ENCODE results near the gene CDH15. TPM values are rescaled to one million over a fixed set of nuclear protein-coding genes. Genes with fewer than 3 reads are reported as not detected.

The CDH15 gene
- polyA plus RNA-seq, 1 experiment = 0.07 TPM

DNA sequence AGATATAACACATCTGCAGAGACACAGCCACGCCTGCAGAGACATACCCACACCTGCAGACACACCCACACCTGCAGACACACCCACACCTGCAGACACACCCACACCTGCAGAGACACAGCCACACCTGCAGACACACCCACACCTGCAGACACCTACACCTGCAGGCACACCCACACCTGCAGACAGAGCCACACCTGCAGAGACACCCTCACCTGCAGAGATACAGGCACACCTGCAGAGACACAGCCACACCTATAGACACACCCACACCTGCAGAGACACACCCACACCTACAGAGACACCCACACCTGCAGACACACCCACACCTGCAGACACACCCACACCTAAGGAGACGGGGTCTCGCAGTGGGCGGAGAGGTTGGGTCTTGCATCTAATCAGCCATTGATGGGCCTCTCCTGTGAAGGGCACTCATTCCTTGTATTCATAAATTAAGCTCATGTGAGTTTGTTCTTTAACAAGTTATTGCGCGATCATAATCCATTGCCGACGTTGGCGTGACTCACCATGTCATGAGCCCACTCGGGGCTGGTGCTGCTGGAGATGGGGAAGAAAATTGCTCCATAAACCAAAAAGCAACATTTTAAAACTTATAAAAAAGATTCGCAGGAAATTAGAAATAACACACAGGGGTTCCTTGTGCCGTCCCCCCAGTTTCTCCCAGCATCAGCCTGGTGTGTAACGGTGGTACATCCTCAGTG, 28.9 kb upstream of the CDH15 start:
- TF ChIP-seq, protein P1, sequence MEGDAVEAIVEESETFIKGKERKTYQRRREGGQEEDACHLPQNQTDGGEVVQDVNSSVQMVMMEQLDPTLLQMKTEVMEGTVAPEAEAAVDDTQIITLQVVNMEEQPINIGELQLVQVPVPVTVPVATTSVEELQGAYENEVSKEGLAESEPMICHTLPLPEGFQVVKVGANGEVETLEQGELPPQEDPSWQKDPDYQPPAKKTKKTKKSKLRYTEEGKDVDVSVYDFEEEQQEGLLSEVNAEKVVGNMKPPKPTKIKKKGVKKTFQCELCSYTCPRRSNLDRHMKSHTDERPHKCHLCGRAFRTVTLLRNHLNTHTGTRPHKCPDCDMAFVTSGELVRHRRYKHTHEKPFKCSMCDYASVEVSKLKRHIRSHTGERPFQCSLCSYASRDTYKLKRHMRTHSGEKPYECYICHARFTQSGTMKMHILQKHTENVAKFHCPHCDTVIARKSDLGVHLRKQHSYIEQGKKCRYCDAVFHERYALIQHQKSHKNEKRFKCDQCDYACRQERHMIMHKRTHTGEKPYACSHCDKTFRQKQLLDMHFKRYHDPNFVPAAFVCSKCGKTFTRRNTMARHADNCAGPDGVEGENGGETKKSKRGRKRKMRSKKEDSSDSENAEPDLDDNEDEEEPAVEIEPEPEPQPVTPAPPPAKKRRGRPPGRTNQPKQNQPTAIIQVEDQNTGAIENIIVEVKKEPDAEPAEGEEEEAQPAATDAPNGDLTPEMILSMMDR (IDR thresholded peaks at IDR 0.05; ENCODE audit: insufficient read depth, low read depth, low read length) = no peak
- POLR2A ChIA-PET = no interaction called here
- no peak for DNase-seq (ENCODE audit: low read depth)
- Histone ChIP-seq H3K27me3 (ENCODE audit: control insufficient read depth, insufficient read depth, low read length) (no peaks in the 10 kb centered on the region), H3K36me3 (ENCODE audit: control insufficient read depth, insufficient read depth, low read length) (peaks cover 12% of the 10 kb centered on the region), H3K4me3 (ENCODE audit: low read depth, low read length) (no peak overlapping the region)
- CTCF ChIA-PET = interaction anchor here (0.6 to 1.4 kb wide), 3 partner anchors 8 to 25 kb away, joined by 3 to 4 read pairs (median 3); no protein-coding TSS in a partner anchor

DNA sequence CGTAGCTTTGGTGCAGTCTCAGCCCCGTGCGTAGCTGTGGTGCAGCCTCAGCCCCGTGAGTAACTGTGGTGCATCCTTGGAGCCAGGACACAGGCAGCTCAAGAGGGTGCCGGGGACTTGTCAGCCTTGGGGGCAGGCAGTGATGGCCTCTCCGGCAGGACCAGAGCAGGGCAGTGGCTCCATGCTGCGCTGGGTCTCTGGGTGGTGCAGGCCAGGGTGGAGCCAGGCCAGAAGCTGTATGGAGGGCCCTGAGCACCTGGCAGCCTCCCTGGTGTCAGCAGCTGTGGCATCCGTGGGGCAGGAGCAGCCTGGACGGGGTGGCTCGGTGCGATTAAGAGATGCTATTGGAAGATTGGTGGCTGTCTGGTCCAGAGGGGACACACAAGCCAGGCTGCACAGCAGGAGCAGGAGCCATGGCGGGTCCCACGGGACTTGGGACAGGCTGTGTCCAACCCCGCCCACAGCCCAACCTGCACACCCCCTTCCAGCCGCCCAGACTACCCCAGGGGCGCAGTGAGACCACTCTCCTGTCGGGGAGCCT, 28.3 kb upstream of the CDH15 start:
- TF ChIP-seq, protein P1 (IDR thresholded peaks at IDR 0.05; ENCODE audit: insufficient read depth, low read depth, low read length) = no peak
- Histone ChIP-seq H3K4me3 (ENCODE audit: low read depth, low read length) (no peak overlapping the region), H3K27me3 (ENCODE audit: control insufficient read depth, insufficient read depth, low read length) (no peaks in the 10 kb centered on the region), H3K36me3 (ENCODE audit: control insufficient read depth, insufficient read depth, low read length) (peaks cover 12% of the 10 kb centered on the region)
- ChIA-PET CTCF (interaction anchor here (0.6 to 1.4 kb wide), 3 partner anchors 9 to 24 kb away, joined by 3 to 4 read pairs (median 3); no protein-coding TSS in a partner anchor), POLR2A (no interaction called here)
- no peak for DNase-seq (ENCODE audit: low read depth)

DNA sequence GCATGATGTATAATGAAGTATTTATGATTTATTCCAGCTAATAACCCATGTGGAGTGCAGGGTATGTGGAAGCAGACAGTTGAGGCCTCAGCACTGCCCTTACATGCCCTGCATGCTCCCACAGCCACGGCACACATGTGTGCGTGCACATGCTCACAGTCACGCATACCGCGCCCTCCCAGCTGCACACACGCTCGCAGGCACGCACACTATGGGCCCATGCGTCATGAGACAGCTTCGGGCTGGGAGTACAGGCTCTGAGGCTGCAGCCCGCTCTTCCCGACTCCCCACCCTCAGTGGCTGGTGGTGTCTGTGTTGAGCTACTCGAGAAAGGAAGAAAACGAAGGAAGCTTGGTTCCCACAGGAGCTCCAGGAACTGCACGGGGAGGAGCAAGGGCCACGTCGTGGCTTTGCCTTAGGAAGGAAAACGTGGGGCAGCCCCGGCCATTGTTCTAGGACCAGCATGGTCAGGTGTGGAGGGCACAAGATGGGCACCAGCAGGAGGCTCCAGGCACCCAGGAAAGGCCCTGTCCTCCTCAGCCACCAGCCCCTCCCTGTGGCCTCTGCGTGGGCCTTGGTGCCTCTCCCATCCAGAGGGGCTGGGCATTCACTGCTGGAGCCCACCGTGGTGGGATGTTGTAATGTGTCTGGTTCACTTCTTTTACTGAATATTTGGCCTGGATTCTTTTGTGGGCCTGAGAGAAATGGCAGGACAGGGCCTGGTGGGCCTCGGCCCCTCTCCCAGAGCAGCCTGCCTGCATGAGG, 27.5 kb upstream of the CDH15 start:
- CTCF ChIA-PET = interaction anchor here (1.4 kb wide), 1 partner anchor 23 kb away, joined by 4 read pairs; no protein-coding TSS in a partner anchor
- POLR2A ChIA-PET = no interaction called here
- no peak for DNase-seq (ENCODE audit: low read depth)
- peaks cover 12% of the 10 kb centered on the region for H3K36me3 ChIP-seq (ENCODE audit: control insufficient read depth, insufficient read depth, low read length)
- H3K4me3 ChIP-seq (ENCODE audit: low read depth, low read length) = no peak overlapping the region
- TF ChIP-seq, protein P1 (IDR thresholded peaks at IDR 0.05; ENCODE audit: insufficient read depth, low read depth, low read length) = no peak
- no peaks in the 10 kb centered on the region for H3K27me3 ChIP-seq (ENCODE audit: control insufficient read depth, insufficient read depth, low read length)

DNA sequence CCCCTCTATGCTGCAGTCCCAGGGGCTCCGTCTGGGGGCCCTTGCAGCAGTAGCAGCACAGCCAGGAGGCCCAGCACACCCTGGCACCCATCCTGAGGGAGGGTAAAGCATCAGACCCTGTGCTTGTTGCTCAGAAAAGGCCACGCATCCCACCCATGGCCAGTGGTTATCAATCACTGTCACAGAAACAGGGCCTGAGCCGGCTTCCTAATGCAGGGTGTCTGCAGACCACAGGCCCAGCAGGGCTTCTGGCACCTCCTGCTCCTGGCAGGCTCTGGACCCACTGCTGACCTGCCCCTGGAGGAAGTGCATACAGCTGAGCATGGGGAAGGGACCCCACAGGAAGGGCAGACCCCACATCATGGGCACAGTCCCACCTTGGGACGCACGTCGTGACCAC, 26.9 kb upstream of the CDH15 start:
- DNase-seq (ENCODE audit: low read depth) = no peak
- Histone ChIP-seq H3K36me3 (ENCODE audit: control insufficient read depth, insufficient read depth, low read length) (peaks cover 12% of the 10 kb centered on the region), H3K27me3 (ENCODE audit: control insufficient read depth, insufficient read depth, low read length) (no peaks in the 10 kb centered on the region), H3K4me3 (ENCODE audit: low read depth, low read length) (no peak overlapping the region)
- TF ChIP-seq, protein P1 (IDR thresholded peaks at IDR 0.05; ENCODE audit: insufficient read depth, low read depth, low read length) = no peak
- ChIA-PET POLR2A (no interaction called here), CTCF (no interaction called here)
